ENCODE results near the gene LAMA2. TPM values are rescaled to one million over a fixed set of nuclear protein-coding genes. Genes with fewer than 3 reads are reported as not detected.

The LAMA2 gene
- total and polyA plus RNA-seq, 2 experiments from 2014 or later: 0.91 to 6.4 TPM

- H3K27me3 Mint-ChIP-seq (ENCODE audit: insufficient read depth, low read depth, poor library complexity): peaks cover 3% of the 10 kb centered on the region
- H3K4me3 Mint-ChIP-seq: no peak overlapping the region
- Histone ChIP-seq H3K27me3 (ENCODE audit: insufficient read depth) (no peaks in the 10 kb centered on the region), H3K79me2 (replicated peaks; ENCODE audit: insufficient read depth) (no peaks in the 10 kb centered on the region), H3K36me3 (ENCODE audit: insufficient read depth) (no peaks in the 10 kb centered on the region), H3K4me2 (no peak overlapping the region), H3K4me3 (no peak overlapping the region), H3F3A (replicated peaks; ENCODE audit: low read depth) (no peaks in the 10 kb centered on the region), H3K4me1 (ENCODE audit: insufficient read depth) (no peaks in the 10 kb centered on the region), H4K20me1 (replicated peaks; ENCODE audit: insufficient read depth) (no peaks in the 10 kb centered on the region), H3K9me2 (ENCODE audit: insufficient read depth) (no peaks in the 10 kb centered on the region), H3K27ac (ENCODE audit: low read depth) (no peak overlapping the region), H2AFZ (0 out of 2 replicates have a peak overlapping the region, but pooled peaks have one; percentile 32)
- H3K4me1 Mint-ChIP-seq: no peaks in the 10 kb centered on the region; the same call in 2 of the 3 replicates
- ATAC-seq (no peak), DNase-seq (ENCODE audit: low spot score) (no peak)
- H3K9me3 Mint-ChIP-seq: no peaks in the 10 kb centered on the region
- H3K27ac Mint-ChIP-seq: no peak overlapping the region
- no peak for TF ChIP-seq EZH2 (IDR thresholded peaks at IDR 0.05; ENCODE audit: low read depth, unreplicated experiment)
- TF ChIP-seq POLR2AphosphoS5 (IDR thresholded peaks at IDR 0.05; ENCODE audit: low read depth): no peak
- no peak for TF ChIP-seq STAT1 (IDR thresholded peaks at IDR 0.05; ENCODE audit: unreplicated experiment)
- TF ChIP-seq CREB1 (CRISPR knock-in tag; IDR thresholded peaks at IDR 0.05; ENCODE audit: low read depth): no peak
- no peak for TF ChIP-seq JUNB (IDR thresholded peaks at IDR 0.05; ENCODE audit: unreplicated experiment)
- no peak for TF ChIP-seq ZNF114 (CRISPR knock-in tag; IDR thresholded peaks at IDR 0.05)
- no peak for TF ChIP-seq CTCF (conservative IDR thresholded peaks at IDR 0.05; ENCODE audit: low read depth in 2 of 2)
- no peak for TF ChIP-seq ETS1 (IDR thresholded peaks at IDR 0.05)
- TF ChIP-seq ZNF462 (CRISPR knock-in tag; IDR thresholded peaks at IDR 0.05): no peak
- TF ChIP-seq ZNF331 (CRISPR knock-in tag; IDR thresholded peaks at IDR 0.05; ENCODE audit: low read depth): no peak
- TF ChIP-seq EZH2phosphoT487 (IDR thresholded peaks at IDR 0.05; ENCODE audit: unreplicated experiment): no peak
- no peak for TF ChIP-seq REST (IDR thresholded peaks at IDR 0.05; ENCODE audit: unreplicated experiment)
- no peak for TF ChIP-seq NANOG (IDR thresholded peaks at IDR 0.05; ENCODE audit: borderline replicate concordance)
- no peaks in the 10 kb centered on the region for H3K36me3 Mint-ChIP-seq (ENCODE audit: low read depth)
Observed at GRCh38 chr6:128903715-128904114, 20.8 kb downstream of the LAMA2 start.
